Esophagus muscularis mucosa (tissue), 4 donors: Measurements from ENCODE around the gene SYN1. TPM values are rescaled to one million over a fixed set of nuclear protein-coding genes. Genes with fewer than 3 reads are reported as not detected.

Source experiments
- DNase-seq: peaks from one replicate; pipeline ENCODE4 v3.0.0-alpha.2; 2017; ENCODE audit errors: extremely low spot score
- H3K27ac ChIP-seq, 4 donors: fragments of 200-600 bp; sonication (generic); replicated peaks in 1 of 4; 1 replicate in 3 of 4; 2 replicates in 1 of 4; pipeline ENCODE4 v1.5.1; 2016 to 2019; ENCODE audit warnings: mild to moderate bottlenecking in 1 of 4
- H3K27me3 ChIP-seq, 4 donors: fragments of 200-600 bp; sonication (generic); one replicate each; pipeline versions ENCODE4 v1.5.1 to v1.6.0; 2016 to 2019
- H3K36me3 ChIP-seq, 4 donors: fragments of 200-600 bp; sonication (generic); one replicate each; pipeline ENCODE4 v1.5.1; 2016 to 2019
- H3K4me1 ChIP-seq, 4 donors: fragments of 200-600 bp; sonication (generic); one replicate each; pipeline ENCODE4 v1.5.1; 2016 to 2019
- H3K4me3 ChIP-seq, 4 donors: fragments of 200-600 bp; sonication (generic); 1 replicate in 2 of 4; 2 replicates in 2 of 4; pipeline ENCODE4 v1.5.1; 2016 to 2019; ENCODE audit warnings: mild to moderate bottlenecking in 4 of 4, moderate library complexity in 1 of 4
- H3K9me3 ChIP-seq, 4 donors: fragments of 200-600 bp; sonication (generic); 1 replicate in 3 of 4; 2 replicates in 1 of 4; pipeline ENCODE4 v1.5.1; 2016 to 2019
- CTCF ChIP-seq, 3 experiments: fragments of 200-600 bp in 2 of 3; fragments of 450-650 bp in 1 of 3; sonication (generic) in 2 of 3; IDR thresholded peaks; one replicate each; pipeline ENCODE4 v1.5.1; 2017 to 2019; ENCODE audit warnings: antibody characterized with exemption in 3 of 3, mild to moderate bottlenecking in 2 of 3, moderate library complexity in 1 of 3
- EP300 ChIP-seq: sonication (generic); formaldehyde crosslinking; IDR thresholded peaks from one replicate; pipeline ENCODE4 v1.6.1; 2017; ENCODE audit warnings: antibody characterized with exemption
- POLR2A ChIP-seq: fragments of 450-650 bp; IDR thresholded peaks from one replicate; pipeline ENCODE4 v1.6.1; 2017; ENCODE audit warnings: antibody characterized with exemption, moderate library complexity, mild to moderate bottlenecking, low read depth
- POLR2AphosphoS5 ChIP-seq, 2 donors: sonication (generic); formaldehyde crosslinking; IDR thresholded peaks; one replicate each; pipeline ENCODE4 v1.6.1; 2017; ENCODE audit warnings: antibody characterized with exemption in 2 of 2
- WGBS: methylation state at CpG from one replicate; pipeline ENCODE4 v1.1.5; 2018; 5-methylcytosine and 5-hydroxymethylcytosine counted together
- intact Hi-C: fragments of 100-400 bp; cut with DNase I; formaldehyde crosslinking; loops from one replicate; pipeline ENCODE4 v1.15.1; 2023
- total RNA-seq, 4 donors: library from RNA; depleted of rRNA; stranded (reverse); fragments of >200 nt; gene quantifications; one replicate each; pipeline versions ENCODE4 v1.1.0 to v1.2.1, GENCODE V29; 2016

SYN1 gene
- total RNA-seq, 4 donors from 2014 or later = 0.42 to 0.98 (median 0.56) TPM

GRCh38 chrX:47638816-47639215, 19.2 kb upstream of the SYN1 start:
- H3K4me3 ChIP-seq = no peak overlapping the region
- TF ChIP-seq EP300 (no peak), POLR2A (no peak), POLR2AphosphoS5 (IDR thresholded peaks at IDR 0.05) (no peak), CTCF (IDR thresholded peaks at IDR 0.05) (no peak)
- H3K27ac ChIP-seq = no peak overlapping the region
- H3K4me1 ChIP-seq = peaks cover 0 to 5% (median 2%) of the 10 kb centered on the region in 4 donors
- WGBS = 90% methylated on average over 14 of the region's 14 CpGs
- H3K36me3 ChIP-seq = peaks cover 12 to 70% (median 61%) of the 10 kb centered on the region in 4 donors
- intact Hi-C loops = no loop called here
- H3K27me3 ChIP-seq = no peaks in the 10 kb centered on the region
- peaks cover 0 to 17% (median 0%) of the 10 kb centered on the region in 4 donors for H3K9me3 ChIP-seq
- DNase-seq = no peak

- H3K27me3 ChIP-seq = no peaks in the 10 kb centered on the region
- no peak for DNase-seq
- H3K27ac ChIP-seq = no peak overlapping the region
- intact Hi-C loops = no loop called here
- H3K9me3 ChIP-seq = peaks cover 0 to 17% (median 0%) of the 10 kb centered on the region in 4 donors
- H3K4me1 ChIP-seq = no peaks in the 10 kb centered on the region
- 67% methylated on average over 29 of the region's 31 CpGs for WGBS
- no peak for TF ChIP-seq EP300
- TF ChIP-seq CTCF (IDR thresholded peaks at IDR 0.05) = no peak
- TF ChIP-seq POLR2A = no peak
- TF ChIP-seq POLR2AphosphoS5 (IDR thresholded peaks at IDR 0.05) = no peak
- peak overlapping the region in 3 of 4 donors; percentile 10 to 36 (median 28) for H3K4me3 ChIP-seq
- peaks cover 12 to 70% (median 61%) of the 10 kb centered on the region in 4 donors for H3K36me3 ChIP-seq
These were observed 18.0 kb upstream of the SYN1 start for GRCh38 chrX:47637546-47638195.

GRCh38 chrX:47634871-47635575, 15.4 kb upstream of the SYN1 start:
- no peak for DNase-seq
- Histone ChIP-seq H3K27me3 (no peaks in the 10 kb centered on the region), H3K9me3 (peaks cover 0 to 12% (median 0%) of the 10 kb centered on the region in 4 donors), H3K4me1 (no peaks in the 10 kb centered on the region), H3K4me3 (no peak overlapping the region), H3K36me3 (peaks cover 12 to 56% (median 47%) of the 10 kb centered on the region in 4 donors), H3K27ac (no peak overlapping the region)
- intact Hi-C loops = no loop called here
- TF ChIP-seq POLR2AphosphoS5 (IDR thresholded peaks at IDR 0.05) (no peak), EP300 (no peak), POLR2A (no peak), CTCF (IDR thresholded peaks at IDR 0.05) (no peak)
- WGBS = 81% methylated on average over 16 of the region's 16 CpGs

- Histone ChIP-seq H3K27ac (no peak overlapping the region), H3K4me3 (no peak overlapping the region), H3K9me3 (peaks cover 0 to 1% (median 0%) of the 10 kb centered on the region in 4 donors), H3K4me1 (no peaks in the 10 kb centered on the region), H3K36me3 (peaks cover 9 to 45% (median 36%) of the 10 kb centered on the region in 4 donors), H3K27me3 (no peaks in the 10 kb centered on the region)
- intact Hi-C loops = no loop called here
- TF ChIP-seq EP300 (no peak), POLR2A (no peak), CTCF (IDR thresholded peaks at IDR 0.05) (no peak), POLR2AphosphoS5 (IDR thresholded peaks at IDR 0.05) (no peak)
- no peak for DNase-seq
- 71% methylated on average over 14 of the region's 14 CpGs for WGBS
These were observed 14.3 kb upstream of the SYN1 start for GRCh38 chrX:47633689-47634590.
